ENCODE results near the gene SNX24. TPM values are rescaled to one million over a fixed set of nuclear protein-coding genes. Genes with fewer than 3 reads are reported as not detected.

SNX24 gene
- total and polyA plus RNA-seq, 9 of the 15 experiments (the other 6 are each of a cell fraction or from before 2014, with no cell fraction given) = 5.3 to 10.1 (median 7.9) TPM

DNA sequence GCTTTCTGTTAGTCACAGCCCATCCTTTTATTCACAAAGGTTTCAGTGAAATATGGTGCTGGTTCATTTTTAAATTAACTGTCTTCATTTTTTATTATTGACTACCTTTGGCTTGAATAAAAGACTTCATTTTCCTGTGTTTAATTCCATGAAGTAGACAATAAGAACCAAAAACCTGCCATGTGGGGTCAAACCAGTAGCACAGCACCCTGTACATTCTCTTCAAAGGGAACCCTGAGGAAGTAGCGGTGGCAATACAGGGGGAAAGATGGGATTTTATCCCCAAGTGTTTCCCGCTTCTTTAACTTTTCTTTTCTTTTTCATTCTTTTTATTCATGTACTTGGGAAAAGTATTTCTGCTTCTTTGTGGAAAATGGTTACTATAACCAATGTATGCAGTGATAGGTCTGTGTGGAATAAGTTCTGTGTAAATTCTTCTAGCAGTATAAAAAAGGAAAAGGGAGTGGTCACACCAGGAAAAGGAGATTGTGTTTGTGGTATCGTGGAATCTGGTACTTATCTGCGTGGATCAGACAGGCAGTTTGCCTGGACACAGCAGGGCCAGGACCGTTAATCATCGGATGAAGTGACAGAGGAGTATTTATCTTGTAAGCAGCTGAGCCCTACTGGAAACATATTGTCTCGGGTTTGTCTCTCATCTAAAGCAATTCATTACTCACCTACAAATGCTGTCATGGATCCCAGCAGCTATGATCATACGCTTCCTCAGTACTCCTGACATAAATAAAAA, 96.9 kb downstream of the SNX24 start (continued):
- TF ChIP-seq HDAC1 (IDR thresholded peaks at IDR 0.05) (peak in 1 of 2 experiments; percentile 78; a peak in 1 of 4 replicates), POLR2AphosphoS5 (IDR thresholded peaks at IDR 0.05; ENCODE audit: control insufficient read depth, insufficient read depth, low read depth, low read length) (0 out of 2 replicates have a peak, but pooled peaks have one; percentile 38), ZNF778 (CRISPR knock-in tag; IDR thresholded peaks at IDR 0.05) (no peak), ZC3H11A (IDR thresholded peaks at IDR 0.05; ENCODE audit: low read depth, low read length) (no peak), ZNF134 (CRISPR knock-in tag; conservative IDR thresholded peaks at IDR 0.05) (no peak), ZNF23 (CRISPR knock-in tag; IDR thresholded peaks at IDR 0.05) (no peak), MED1 (CRISPR knock-in tag; IDR thresholded peaks at IDR 0.05; ENCODE audit: borderline replicate concordance) (no peak), TSC22D4 (tag; IDR thresholded peaks at IDR 0.05) (no peak), MIER1 (IDR thresholded peaks at IDR 0.05; ENCODE audit: low read depth) (no peak), NCOA2 (IDR thresholded peaks at IDR 0.05; ENCODE audit: partially characterized antibody in 2 of 2) (no peak), FOSL1 (tag; conservative IDR thresholded peaks at IDR 0.05) (peak; percentile 49; the same call in 1 of the 2 replicates), HEY1 (CRISPR knock-in tag; IDR thresholded peaks at IDR 0.05; ENCODE audit: borderline replicate concordance) (no peak), TCFL5 (CRISPR knock-in tag; conservative IDR thresholded peaks at IDR 0.05) (no peak), KDM5B (IDR thresholded peaks at IDR 0.05; ENCODE audit: insufficient replicate concordance, low read depth, low read length) (no peak), ELF4 (CRISPR knock-in tag; IDR thresholded peaks at IDR 0.05) (peak; percentile 42; the same call in 1 of the 2 replicates), NUFIP1 (IDR thresholded peaks at IDR 0.05; ENCODE audit: partially characterized antibody) (no peak)
- TF ChIP-seq, protein P1, sequence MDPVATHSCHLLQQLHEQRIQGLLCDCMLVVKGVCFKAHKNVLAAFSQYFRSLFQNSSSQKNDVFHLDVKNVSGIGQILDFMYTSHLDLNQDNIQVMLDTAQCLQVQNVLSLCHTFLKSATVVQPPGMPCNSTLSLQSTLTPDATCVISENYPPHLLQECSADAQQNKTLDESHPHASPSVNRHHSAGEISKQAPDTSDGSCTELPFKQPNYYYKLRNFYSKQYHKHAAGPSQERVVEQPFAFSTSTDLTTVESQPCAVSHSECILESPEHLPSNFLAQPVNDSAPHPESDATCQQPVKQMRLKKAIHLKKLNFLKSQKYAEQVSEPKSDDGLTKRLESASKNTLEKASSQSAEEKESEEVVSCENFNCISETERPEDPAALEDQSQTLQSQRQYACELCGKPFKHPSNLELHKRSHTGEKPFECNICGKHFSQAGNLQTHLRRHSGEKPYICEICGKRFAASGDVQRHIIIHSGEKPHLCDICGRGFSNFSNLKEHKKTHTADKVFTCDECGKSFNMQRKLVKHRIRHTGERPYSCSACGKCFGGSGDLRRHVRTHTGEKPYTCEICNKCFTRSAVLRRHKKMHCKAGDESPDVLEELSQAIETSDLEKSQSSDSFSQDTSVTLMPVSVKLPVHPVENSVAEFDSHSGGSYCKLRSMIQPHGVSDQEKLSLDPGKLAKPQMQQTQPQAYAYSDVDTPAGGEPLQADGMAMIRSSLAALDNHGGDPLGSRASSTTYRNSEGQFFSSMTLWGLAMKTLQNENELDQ (CRISPR knock-in tag; IDR thresholded peaks at IDR 0.05; ENCODE audit: borderline replicate concordance) = no peak
- TF ChIP-seq, protein P2, sequence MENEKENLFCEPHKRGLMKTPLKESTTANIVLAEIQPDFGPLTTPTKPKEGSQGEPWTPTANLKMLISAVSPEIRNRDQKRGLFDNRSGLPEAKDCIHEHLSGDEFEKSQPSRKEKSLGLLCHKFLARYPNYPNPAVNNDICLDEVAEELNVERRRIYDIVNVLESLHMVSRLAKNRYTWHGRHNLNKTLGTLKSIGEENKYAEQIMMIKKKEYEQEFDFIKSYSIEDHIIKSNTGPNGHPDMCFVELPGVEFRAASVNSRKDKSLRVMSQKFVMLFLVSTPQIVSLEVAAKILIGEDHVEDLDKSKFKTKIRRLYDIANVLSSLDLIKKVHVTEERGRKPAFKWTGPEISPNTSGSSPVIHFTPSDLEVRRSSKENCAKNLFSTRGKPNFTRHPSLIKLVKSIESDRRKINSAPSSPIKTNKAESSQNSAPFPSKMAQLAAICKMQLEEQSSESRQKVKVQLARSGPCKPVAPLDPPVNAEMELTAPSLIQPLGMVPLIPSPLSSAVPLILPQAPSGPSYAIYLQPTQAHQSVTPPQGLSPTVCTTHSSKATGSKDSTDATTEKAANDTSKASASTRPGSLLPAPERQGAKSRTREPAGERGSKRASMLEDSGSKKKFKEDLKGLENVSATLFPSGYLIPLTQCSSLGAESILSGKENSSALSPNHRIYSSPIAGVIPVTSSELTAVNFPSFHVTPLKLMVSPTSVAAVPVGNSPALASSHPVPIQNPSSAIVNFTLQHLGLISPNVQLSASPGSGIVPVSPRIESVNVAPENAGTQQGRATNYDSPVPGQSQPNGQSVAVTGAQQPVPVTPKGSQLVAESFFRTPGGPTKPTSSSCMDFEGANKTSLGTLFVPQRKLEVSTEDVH (IDR thresholded peaks at IDR 0.05; ENCODE audit: low read depth, partially characterized antibody) = no peak
- TF ChIP-seq, protein P3, sequence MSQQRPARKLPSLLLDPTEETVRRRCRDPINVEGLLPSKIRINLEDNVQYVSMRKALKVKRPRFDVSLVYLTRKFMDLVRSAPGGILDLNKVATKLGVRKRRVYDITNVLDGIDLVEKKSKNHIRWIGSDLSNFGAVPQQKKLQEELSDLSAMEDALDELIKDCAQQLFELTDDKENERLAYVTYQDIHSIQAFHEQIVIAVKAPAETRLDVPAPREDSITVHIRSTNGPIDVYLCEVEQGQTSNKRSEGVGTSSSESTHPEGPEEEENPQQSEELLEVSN (IDR thresholded peaks at IDR 0.05; ENCODE audit: borderline replicate concordance in 1 of 2, extremely low read depth in 1 of 2, insufficient read depth in 1 of 2, insufficient read length in 1 of 2, low read depth in 1 of 2, low read length in 1 of 2, poor library complexity in 1 of 2, severe bottlenecking in 1 of 2) = no peak
